Left ventricle myocardium inferior (tissue), 1 donor: ENCODE measurements around the gene SGIP1. TPM values are rescaled to one million over a fixed set of nuclear protein-coding genes. Genes with fewer than 3 reads are reported as not detected.
"Not testable (repeated sequence)": the region's sequence is repeated elsewhere in the genome, so short reads cannot be mapped to it uniquely, and the experiment has no call there.

ENCODE experiments used
- DNase-seq: peaks from one replicate; pipeline ENCODE4 v3.0.0-alpha.2; 2020
- H3K27ac ChIP-seq: fragments of 200-600 bp; replicated peaks from 2 replicates; pipeline ENCODE4 v1.8.0; 2021
- H3K27me3 ChIP-seq: fragments of 200-600 bp; 2 replicates; pipeline ENCODE4 v1.8.0; 2021; ENCODE audit warnings: low read depth
- H3K36me3 ChIP-seq: fragments of 200-600 bp; 2 replicates; pipeline ENCODE4 v1.8.0; 2021
- H3K4me1 ChIP-seq: fragments of 200-600 bp; 2 replicates; pipeline ENCODE4 v1.8.0; 2021
- H3K4me3 ChIP-seq: fragments of 200-600 bp; 2 replicates; pipeline ENCODE4 v1.8.0; 2021; ENCODE audit warnings: mild to moderate bottlenecking, moderate library complexity
- H3K9me3 ChIP-seq: fragments of 200-600 bp; replicated peaks from 2 replicates; pipeline ENCODE4 v1.8.0; 2021
- intact Hi-C: fragments of 100-400 bp; cut with micrococcal nuclease; formaldehyde crosslinking; loops from one replicate; pipeline ENCODE4 v1.11.0; 2022
- total RNA-seq: library from RNA; stranded (reverse); fragmentation: NEBNext Ultra II Directional; extraction: Animal tissue kit (Norgen Biotek cat#: 25700); gene quantifications from one replicate; pipeline ENCODE4 v1.2.1, GENCODE V29; 2021
- TF ChIP-seq, protein P1 (sequence below): fragments of 200-600 bp; IDR thresholded peaks from 2 replicates; pipeline ENCODE4 v1.8.0; 2021; ENCODE audit warnings: antibody characterized with exemption, mild to moderate bottlenecking, borderline replicate concordance
- donor health status: DM: no; HTN: yes; CAD: no; lungs with severe emphysema.

Gene SGIP1
- total RNA-seq, 1 donor from 2014 or later = 9.0 TPM

DNA sequence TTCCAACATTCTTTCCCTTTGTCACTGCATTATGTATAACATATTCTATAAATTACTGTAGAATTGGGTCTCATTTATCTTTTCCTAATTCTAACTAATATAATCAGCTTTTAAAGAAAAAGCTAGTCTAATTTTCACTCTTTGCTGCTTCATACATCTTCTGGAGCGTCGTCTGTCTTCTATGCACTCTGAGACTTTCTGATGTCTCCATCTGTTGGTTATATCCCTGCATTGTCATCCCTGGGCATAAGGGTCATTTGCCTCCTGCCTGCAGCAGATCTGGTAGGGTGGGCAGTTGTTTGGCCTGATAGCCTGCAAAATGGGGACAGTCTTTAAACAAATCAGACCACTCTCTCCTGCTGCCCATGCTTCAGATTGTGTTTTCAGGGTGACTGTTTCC, 177.5 kb downstream of the SGIP1 start:
- intact Hi-C loops = no loop called here
- H3K4me3 ChIP-seq = no peak overlapping the region
- H3K9me3 ChIP-seq = no peaks in the 10 kb centered on the region
- H3K27ac ChIP-seq = no peak overlapping the region
- TF ChIP-seq, protein P1, sequence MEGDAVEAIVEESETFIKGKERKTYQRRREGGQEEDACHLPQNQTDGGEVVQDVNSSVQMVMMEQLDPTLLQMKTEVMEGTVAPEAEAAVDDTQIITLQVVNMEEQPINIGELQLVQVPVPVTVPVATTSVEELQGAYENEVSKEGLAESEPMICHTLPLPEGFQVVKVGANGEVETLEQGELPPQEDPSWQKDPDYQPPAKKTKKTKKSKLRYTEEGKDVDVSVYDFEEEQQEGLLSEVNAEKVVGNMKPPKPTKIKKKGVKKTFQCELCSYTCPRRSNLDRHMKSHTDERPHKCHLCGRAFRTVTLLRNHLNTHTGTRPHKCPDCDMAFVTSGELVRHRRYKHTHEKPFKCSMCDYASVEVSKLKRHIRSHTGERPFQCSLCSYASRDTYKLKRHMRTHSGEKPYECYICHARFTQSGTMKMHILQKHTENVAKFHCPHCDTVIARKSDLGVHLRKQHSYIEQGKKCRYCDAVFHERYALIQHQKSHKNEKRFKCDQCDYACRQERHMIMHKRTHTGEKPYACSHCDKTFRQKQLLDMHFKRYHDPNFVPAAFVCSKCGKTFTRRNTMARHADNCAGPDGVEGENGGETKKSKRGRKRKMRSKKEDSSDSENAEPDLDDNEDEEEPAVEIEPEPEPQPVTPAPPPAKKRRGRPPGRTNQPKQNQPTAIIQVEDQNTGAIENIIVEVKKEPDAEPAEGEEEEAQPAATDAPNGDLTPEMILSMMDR = peak; percentile 32
- DNase-seq = no peak
- H3K36me3 ChIP-seq = no peaks in the 10 kb centered on the region
- no peaks in the 10 kb centered on the region for H3K27me3 ChIP-seq
- no peaks in the 10 kb centered on the region for H3K4me1 ChIP-seq

DNA sequence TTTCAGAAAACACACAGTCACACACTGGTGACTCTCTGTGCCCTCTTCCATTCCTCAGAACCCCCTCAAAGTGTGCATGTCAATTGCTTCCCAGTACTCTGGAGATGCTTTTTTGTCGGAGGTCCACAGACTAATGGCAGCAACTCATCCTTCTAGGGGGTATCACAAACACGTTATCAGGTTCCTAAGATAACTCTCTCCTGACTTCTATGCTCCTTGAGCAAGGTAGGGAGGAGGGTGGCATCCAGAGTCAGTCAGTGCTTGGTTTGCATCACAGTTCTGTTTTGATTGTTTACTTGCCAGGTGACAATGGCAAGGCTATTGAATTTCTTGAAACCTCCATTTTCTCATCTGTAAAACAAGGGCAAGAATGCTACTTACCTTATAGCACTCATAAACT, 178.9 kb downstream of the SGIP1 start:
- no peak for DNase-seq
- H3K36me3 ChIP-seq = no peaks in the 10 kb centered on the region
- no peaks in the 10 kb centered on the region for H3K4me1 ChIP-seq
- H3K4me3 ChIP-seq = no peak overlapping the region
- H3K27ac ChIP-seq = no peak overlapping the region
- no peaks in the 10 kb centered on the region for H3K9me3 ChIP-seq
- intact Hi-C loops = no loop called here
- TF ChIP-seq, protein P1 = no peak
- H3K27me3 ChIP-seq = no peaks in the 10 kb centered on the region

DNA sequence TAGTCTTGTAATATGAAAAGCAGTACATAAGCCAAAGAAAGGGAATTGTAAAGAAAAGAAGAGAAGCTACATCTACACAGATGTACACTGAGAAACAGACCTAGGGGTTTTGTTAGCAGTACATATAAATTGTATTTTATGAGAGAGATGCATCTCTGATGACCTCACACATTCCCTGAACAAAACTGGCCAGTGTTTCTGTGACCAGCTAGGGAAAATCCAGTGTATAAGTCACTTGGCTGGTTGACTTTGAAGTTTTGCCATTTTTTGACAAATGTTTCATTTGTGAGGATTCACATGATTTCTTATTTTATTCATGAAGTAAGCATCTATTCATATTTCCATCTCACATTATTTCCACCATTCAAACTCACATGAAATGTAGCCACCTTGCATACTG, 190.0 kb downstream of the SGIP1 start:
- no peak for DNase-seq
- Histone ChIP-seq H3K36me3 (no peaks in the 10 kb centered on the region), H3K4me1 (peaks cover 8% of the 10 kb centered on the region), H3K9me3 (no peaks in the 10 kb centered on the region), H3K27ac (no peak overlapping the region), H3K27me3 (no peaks in the 10 kb centered on the region), H3K4me3 (no peak overlapping the region)
- intact Hi-C loops = loop anchor here (10.0 kb wide), 1 partner anchor 469 kb away; no protein-coding TSS in a partner anchor
- TF ChIP-seq, protein P1 = no peak

- H3K9me3 ChIP-seq = no peaks in the 10 kb centered on the region
- no peak overlapping the region for H3K4me3 ChIP-seq
- DNase-seq = peak; percentile 14
- no peaks in the 10 kb centered on the region for H3K27me3 ChIP-seq
- TF ChIP-seq, protein P1 = peak; percentile 98
- no peak overlapping the region for H3K27ac ChIP-seq
- peaks cover 8% of the 10 kb centered on the region for H3K4me1 ChIP-seq
- intact Hi-C loops = loop anchor here (10.0 kb wide), 1 partner anchor 471 kb away; no protein-coding TSS in a partner anchor
- H3K36me3 ChIP-seq = no peaks in the 10 kb centered on the region
These were observed 192.1 kb downstream of the SGIP1 start for GRCh38 chr1:66725885-66726665.

GRCh38 chr1:66728021-66728420, 194.1 kb downstream of the SGIP1 start:
- TF ChIP-seq, protein P1 = no peak
- H3K27ac ChIP-seq = no peak overlapping the region

DNA sequence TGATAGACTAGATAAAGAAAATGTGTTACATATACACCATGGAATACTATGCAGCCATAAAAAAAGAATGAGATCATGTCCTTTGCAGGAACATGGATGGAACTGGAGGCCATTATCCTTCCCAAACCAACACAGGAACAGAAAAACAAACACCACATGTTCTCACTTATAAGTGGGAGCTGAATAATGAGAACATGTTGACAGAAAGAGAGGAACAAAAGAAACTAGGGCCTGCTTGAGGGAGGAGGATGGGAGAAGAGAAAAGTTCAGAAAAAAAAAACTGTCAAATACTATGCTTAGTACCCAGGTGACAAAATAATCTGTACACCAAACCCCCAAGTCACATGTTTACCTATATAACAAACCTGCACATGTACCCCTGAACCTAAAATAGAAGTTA, 194.8 kb downstream of the SGIP1 start:
- H3K9me3 ChIP-seq = not testable (repeated sequence)

More at GRCh38 chr1:66728021-66728420, 194.1 kb downstream of the SGIP1 start:
- H3K4me3 ChIP-seq = no peak overlapping the region
- intact Hi-C loops = loop anchor here (10.0 kb wide), 1 partner anchor 473 kb away; no protein-coding TSS in a partner anchor
- no peaks in the 10 kb centered on the region for H3K9me3 ChIP-seq
- no peak for DNase-seq
- H3K36me3 ChIP-seq = no peaks in the 10 kb centered on the region
- H3K4me1 ChIP-seq = peaks cover 8% of the 10 kb centered on the region
- H3K27me3 ChIP-seq = no peaks in the 10 kb centered on the region

More for the DNA sequence above, 194.8 kb downstream of the SGIP1 start:
- H3K27me3 ChIP-seq, DNase-seq, H3K4me1 ChIP-seq, H3K4me3 ChIP-seq, H3K36me3 ChIP-seq: not testable (repeated sequence)
- peak overlapping the region; percentile 56 for H3K27ac ChIP-seq
- intact Hi-C loops = loop anchor here (10.0 kb wide), 1 partner anchor 474 kb away; no protein-coding TSS in a partner anchor
